Measurements from ENCODE around the gene ERLEC1.
"Not testable (repeated sequence)": the region's sequence is repeated elsewhere in the genome, so short reads cannot be mapped to it uniquely, and the experiment has no call there.

The ERLEC1 gene

GRCh38 chr2:53785366-53785765, 1.5 kb upstream of the ERLEC1 start:
- no peak for DNase-seq

GRCh38 chr2:53786352-53786704, 516 bp upstream of the ERLEC1 start:
- DNase-seq = peak; percentile 58

GRCh38 chr2:53787614-53788289, 908 bp downstream of the ERLEC1 start:
- peak; percentile 17 for DNase-seq

- DNase-seq = no peak
Observed at GRCh38 chr2:53793261-53793660, 6.4 kb downstream of the ERLEC1 start.

GRCh38 chr2:53793821-53794220, 7.0 kb downstream of the ERLEC1 start:
- DNase-seq = no peak

- no peak for DNase-seq
Observed at GRCh38 chr2:53801547-53801946, 14.7 kb downstream of the ERLEC1 start.

GRCh38 chr2:53802617-53803151, 15.8 kb downstream of the ERLEC1 start:
- DNase-seq = no peak

GRCh38 chr2:53811601-53812000, 24.8 kb downstream of the ERLEC1 start:
- DNase-seq = no peak

GRCh38 chr2:53813151-53813550, 26.3 kb downstream of the ERLEC1 start:
- no peak for DNase-seq

- no peak for DNase-seq
Observed at GRCh38 chr2:53818854-53819435, 32.1 kb downstream of the ERLEC1 start.

GRCh38 chr2:53819634-53820033, 32.8 kb downstream of the ERLEC1 start:
- DNase-seq = no peak

GRCh38 chr2:53820048-53820447, 33.2 kb downstream of the ERLEC1 start:
- no peak for DNase-seq

- DNase-seq = no peak
Observed at GRCh38 chr2:53820711-53821110, 33.9 kb downstream of the ERLEC1 start.

GRCh38 chr2:53821810-53822209, 35.0 kb downstream of the ERLEC1 start:
- no peak for DNase-seq

- DNase-seq = not testable (repeated sequence)
Observed at GRCh38 chr2:53823639-53824038, 36.8 kb downstream of the ERLEC1 start.

- no peak for DNase-seq
Observed at GRCh38 chr2:53826030-53826410, 39.2 kb downstream of the ERLEC1 start.

- no peak for DNase-seq
Observed at GRCh38 chr2:53826587-53827397, 39.9 kb downstream of the ERLEC1 start.

GRCh38 chr2:53827398-53828175, 40.7 kb downstream of the ERLEC1 start:
- DNase-seq = no peak

- DNase-seq = no peak
Observed at GRCh38 chr2:53828331-53828730, 41.5 kb downstream of the ERLEC1 start.

GRCh38 chr2:53829273-53829979, 42.6 kb downstream of the ERLEC1 start:
- DNase-seq = no peak

- DNase-seq = not testable (repeated sequence)
Observed at GRCh38 chr2:53829980-53830290, 43.1 kb downstream of the ERLEC1 start.

GRCh38 chr2:53840580-53840979, 53.7 kb downstream of the ERLEC1 start:
- DNase-seq = no peak

- DNase-seq = not testable (repeated sequence)
Observed at GRCh38 chr2:53841651-53842050, 54.8 kb downstream of the ERLEC1 start.
